HepG2 (cell line): Measurements from ENCODE around the gene ESYT1. TPM values are rescaled to one million over a fixed set of nuclear protein-coding genes. Genes with fewer than 3 reads are reported as not detected.

Experiments
- ASH2L ChIP-seq: fragments of 300-600, 200-600 bp; sonication (generic); IDR thresholded peaks from 2 replicates; pipeline ENCODE4 v1.7.0; 2017; ENCODE audit warnings: low read depth, mild to moderate bottlenecking, moderate library complexity, mixed read lengths, low read length; ENCODE audit not compliant: insufficient read length
- ELF1 ChIP-seq: sonication (generic); formaldehyde crosslinking; IDR thresholded peaks from 2 replicates; pipeline ENCODE4 v1.4.0; 2020; ENCODE audit warnings: missing genetic modification reagents
- ETV6 ChIP-seq: sonication (generic); formaldehyde crosslinking; conservative IDR thresholded peaks from 2 replicates; pipeline ENCODE4 v1.4.0; 2020; ENCODE audit warnings: missing genetic modification reagents
- FOXA3 ChIP-seq: IDR thresholded peaks from 2 replicates; pipeline ENCODE4 v1.6.1; 2016; ENCODE audit warnings: missing genetic modification reagents, missing compliant biosample characterization
- FOXK2 ChIP-seq: fragments of 450-650 bp; IDR thresholded peaks from 2 replicates; pipeline ENCODE4 v1.6.1; 2016
- HMG20A ChIP-seq: IDR thresholded peaks from 2 replicates; pipeline ENCODE4 v1.6.1; 2016; ENCODE audit warnings: borderline replicate concordance
- KMT2B ChIP-seq: IDR thresholded peaks from 2 replicates; pipeline ENCODE4 v1.6.1; 2016; ENCODE audit warnings: missing genetic modification reagents, missing compliant biosample characterization
- MAZ ChIP-seq, 2 experiments: sonication (generic) in 1 of 2; formaldehyde crosslinking in 1 of 2; IDR thresholded peaks; 2 replicates each; pipeline versions ENCODE4 v1.5.0 to v1.6.1; 2012 to 2020; ENCODE audit warnings: low read depth in 2 of 2, mild to moderate bottlenecking in 2 of 2, borderline replicate concordance in 1 of 2, improper control_type of control experiment in 1 of 2, low read length in 1 of 2, missing genetic modification reagents in 1 of 2, moderate library complexity in 1 of 2
- NCOA1 ChIP-seq: sonication (generic); formaldehyde crosslinking; IDR thresholded peaks from 2 replicates; pipeline ENCODE4 v1.9.0; 2021; ENCODE audit warnings: missing genetic modification reagents
- NFE2L2 ChIP-seq: fragments of 150-350 bp; IDR thresholded peaks from 2 replicates; pipeline ENCODE4 v1.6.1; 2014; ENCODE audit warnings: low read length
- RXRA ChIP-seq: sonication (generic); formaldehyde crosslinking; IDR thresholded peaks from 2 replicates; pipeline ENCODE4 v1.5.1; 2020; ENCODE audit warnings: missing genetic modification reagents
- RXRB ChIP-seq: IDR thresholded peaks from 2 replicates; pipeline ENCODE4 v1.6.1; 2016; ENCODE audit warnings: borderline replicate concordance, missing genetic modification reagents, missing compliant biosample characterization
- SRSF9 ChIP-seq: fragments of 200-400 bp; formaldehyde crosslinking; IDR thresholded peaks from 2 replicates; pipeline ENCODE4 v1.6.1; 2018; ENCODE audit warnings: borderline replicate concordance, mild to moderate bottlenecking, low read depth, low read length; ENCODE audit not compliant: insufficient read depth, poor library complexity, severe bottlenecking
- ZBTB8A ChIP-seq: sonication (generic); formaldehyde crosslinking; IDR thresholded peaks from 2 replicates; pipeline ENCODE4 v1.4.0; 2020; ENCODE audit warnings: mild to moderate bottlenecking, low read depth, missing genetic modification reagents, borderline replicate concordance
- ZNF124 ChIP-seq: sonication (generic); formaldehyde crosslinking; IDR thresholded peaks from 2 replicates; pipeline ENCODE4 v1.4.0; 2020; ENCODE audit warnings: missing genetic modification reagents
- ZNF317 ChIP-seq: sonication (generic); formaldehyde crosslinking; IDR thresholded peaks from 2 replicates; pipeline ENCODE4 v1.5.0; 2020; ENCODE audit warnings: mild to moderate bottlenecking, missing genetic modification reagents
- ZNF333 ChIP-seq: sonication (generic); formaldehyde crosslinking; IDR thresholded peaks from 2 replicates; pipeline ENCODE4 v1.4.0; 2020; ENCODE audit warnings: mild to moderate bottlenecking, missing genetic modification reagents, borderline replicate concordance
- ZNF441 ChIP-seq: sonication (generic); formaldehyde crosslinking; IDR thresholded peaks from 2 replicates; pipeline ENCODE4 v1.7.0; 2021; ENCODE audit warnings: missing genetic modification reagents, borderline replicate concordance
- ZNF850 ChIP-seq: sonication (generic); formaldehyde crosslinking; conservative IDR thresholded peaks from 2 replicates; pipeline ENCODE4 v1.9.0; 2021; ENCODE audit warnings: mild to moderate bottlenecking, missing genetic modification reagents
- polyA plus RNA-seq, 8 experiments: library from polyadenylated mRNA; depleted of rRNA in 3 of 8; stranded (reverse) in 7 of 8; unstranded in 1 of 8; fragments of >200 nt; fragmentation: Illumina TruSeq in 4 of 8; extraction: Trizol in 4 of 8; gene quantifications; 2 replicates each; pipeline versions ENCODE4 v1.2.1 to v1.2.3, GENCODE V29; 2011 to 2016; ENCODE audit warnings: low read depth in 4 of 8, missing spikeins in 1 of 8, mixed read lengths in 1 of 8; ENCODE audit not compliant: insufficient read depth in 1 of 8
- total RNA-seq, 5 experiments: library from RNA; depleted of rRNA; stranded (reverse); fragments of >200 nt; fragmentation: Illumina TruSeq; extraction: Trizol; gene quantifications; 2 replicates each; pipeline ENCODE4 v1.2.3, GENCODE V29; 2016; ENCODE audit warnings: low read depth in 1 of 5
- TF ChIP-seq, protein P1 (sequence below): IDR thresholded peaks from 2 replicates; pipeline ENCODE4 v1.4.0; 2020; ENCODE audit warnings: mild to moderate bottlenecking, missing genetic modification reagents
- TF ChIP-seq, protein P2 (sequence below): sonication (generic); formaldehyde crosslinking; IDR thresholded peaks from 2 replicates; pipeline ENCODE4 v1.9.0; 2021; ENCODE audit warnings: mild to moderate bottlenecking, missing genetic modification reagents

The ESYT1 gene
- total and polyA plus RNA-seq, 2 of the 13 experiments (the other 11 are each of a cell fraction or from before 2014, with no cell fraction given), result 66.9 to 71.0 TPM

DNA sequence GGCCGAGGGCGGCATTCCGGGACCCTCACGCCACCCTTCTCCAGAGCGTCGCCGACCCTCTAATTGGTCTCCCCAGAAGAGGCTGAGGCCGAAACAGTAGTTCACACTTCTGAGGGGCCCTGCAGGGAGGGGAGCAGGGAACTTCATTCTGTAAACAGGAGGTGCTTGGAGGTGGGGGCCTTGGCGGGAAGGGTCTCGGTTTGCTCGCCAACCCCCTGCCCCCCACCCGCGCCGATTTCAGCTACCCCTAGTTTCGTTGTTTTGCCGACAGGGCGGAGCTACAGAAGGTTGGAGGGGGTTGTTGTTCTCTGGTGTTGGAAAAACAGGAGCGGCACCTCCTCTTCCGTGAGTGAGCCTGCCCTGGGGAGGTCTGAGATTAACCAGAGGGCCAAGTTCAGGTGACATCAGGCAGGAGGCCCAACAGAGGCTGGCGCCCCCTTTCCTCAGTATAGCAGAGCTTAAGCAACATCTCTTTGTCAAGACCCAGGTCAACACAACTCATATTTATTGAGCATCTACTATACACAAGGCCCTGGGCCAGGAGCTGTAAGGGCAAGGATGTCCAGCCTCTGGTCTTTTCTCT is 47.4 kb upstream of the ESYT1 start (continued):
- TF ChIP-seq, protein P1, sequence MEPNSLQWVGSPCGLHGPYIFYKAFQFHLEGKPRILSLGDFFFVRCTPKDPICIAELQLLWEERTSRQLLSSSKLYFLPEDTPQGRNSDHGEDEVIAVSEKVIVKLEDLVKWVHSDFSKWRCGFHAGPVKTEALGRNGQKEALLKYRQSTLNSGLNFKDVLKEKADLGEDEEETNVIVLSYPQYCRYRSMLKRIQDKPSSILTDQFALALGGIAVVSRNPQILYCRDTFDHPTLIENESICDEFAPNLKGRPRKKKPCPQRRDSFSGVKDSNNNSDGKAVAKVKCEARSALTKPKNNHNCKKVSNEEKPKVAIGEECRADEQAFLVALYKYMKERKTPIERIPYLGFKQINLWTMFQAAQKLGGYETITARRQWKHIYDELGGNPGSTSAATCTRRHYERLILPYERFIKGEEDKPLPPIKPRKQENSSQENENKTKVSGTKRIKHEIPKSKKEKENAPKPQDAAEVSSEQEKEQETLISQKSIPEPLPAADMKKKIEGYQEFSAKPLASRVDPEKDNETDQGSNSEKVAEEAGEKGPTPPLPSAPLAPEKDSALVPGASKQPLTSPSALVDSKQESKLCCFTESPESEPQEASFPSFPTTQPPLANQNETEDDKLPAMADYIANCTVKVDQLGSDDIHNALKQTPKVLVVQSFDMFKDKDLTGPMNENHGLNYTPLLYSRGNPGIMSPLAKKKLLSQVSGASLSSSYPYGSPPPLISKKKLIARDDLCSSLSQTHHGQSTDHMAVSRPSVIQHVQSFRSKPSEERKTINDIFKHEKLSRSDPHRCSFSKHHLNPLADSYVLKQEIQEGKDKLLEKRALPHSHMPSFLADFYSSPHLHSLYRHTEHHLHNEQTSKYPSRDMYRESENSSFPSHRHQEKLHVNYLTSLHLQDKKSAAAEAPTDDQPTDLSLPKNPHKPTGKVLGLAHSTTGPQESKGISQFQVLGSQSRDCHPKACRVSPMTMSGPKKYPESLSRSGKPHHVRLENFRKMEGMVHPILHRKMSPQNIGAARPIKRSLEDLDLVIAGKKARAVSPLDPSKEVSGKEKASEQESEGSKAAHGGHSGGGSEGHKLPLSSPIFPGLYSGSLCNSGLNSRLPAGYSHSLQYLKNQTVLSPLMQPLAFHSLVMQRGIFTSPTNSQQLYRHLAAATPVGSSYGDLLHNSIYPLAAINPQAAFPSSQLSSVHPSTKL (CRISPR knock-in tag), result peak; percentile 58
- peak; percentile 81 for TF ChIP-seq FOXA3 (CRISPR knock-in tag)
- TF ChIP-seq ZNF124 (CRISPR knock-in tag), result peak; percentile 47; the same call in 1 of the 2 replicates
- peak; percentile 77 for TF ChIP-seq FOXK2
- peak; percentile 59; the same call in 1 of the 2 replicates for TF ChIP-seq MAZ (IDR thresholded peaks at IDR 0.05; ENCODE audit: borderline replicate concordance, low read depth, low read length)
- no peak; the same call in 1 of the 2 replicates for TF ChIP-seq MAZ (CRISPR knock-in tag; IDR thresholded peaks at IDR 0.05; ENCODE audit: low read depth)
- peak; percentile 13 for TF ChIP-seq ASH2L
- no peak; the same call in 1 of the 2 replicates for TF ChIP-seq HMG20A (CRISPR knock-in tag)
- TF ChIP-seq ZNF317 (CRISPR knock-in tag), result no peak
- 0 out of 2 replicates have a peak, but pooled peaks have one; percentile 9 for TF ChIP-seq ZBTB8A (CRISPR knock-in tag)
- TF ChIP-seq, protein P2, sequence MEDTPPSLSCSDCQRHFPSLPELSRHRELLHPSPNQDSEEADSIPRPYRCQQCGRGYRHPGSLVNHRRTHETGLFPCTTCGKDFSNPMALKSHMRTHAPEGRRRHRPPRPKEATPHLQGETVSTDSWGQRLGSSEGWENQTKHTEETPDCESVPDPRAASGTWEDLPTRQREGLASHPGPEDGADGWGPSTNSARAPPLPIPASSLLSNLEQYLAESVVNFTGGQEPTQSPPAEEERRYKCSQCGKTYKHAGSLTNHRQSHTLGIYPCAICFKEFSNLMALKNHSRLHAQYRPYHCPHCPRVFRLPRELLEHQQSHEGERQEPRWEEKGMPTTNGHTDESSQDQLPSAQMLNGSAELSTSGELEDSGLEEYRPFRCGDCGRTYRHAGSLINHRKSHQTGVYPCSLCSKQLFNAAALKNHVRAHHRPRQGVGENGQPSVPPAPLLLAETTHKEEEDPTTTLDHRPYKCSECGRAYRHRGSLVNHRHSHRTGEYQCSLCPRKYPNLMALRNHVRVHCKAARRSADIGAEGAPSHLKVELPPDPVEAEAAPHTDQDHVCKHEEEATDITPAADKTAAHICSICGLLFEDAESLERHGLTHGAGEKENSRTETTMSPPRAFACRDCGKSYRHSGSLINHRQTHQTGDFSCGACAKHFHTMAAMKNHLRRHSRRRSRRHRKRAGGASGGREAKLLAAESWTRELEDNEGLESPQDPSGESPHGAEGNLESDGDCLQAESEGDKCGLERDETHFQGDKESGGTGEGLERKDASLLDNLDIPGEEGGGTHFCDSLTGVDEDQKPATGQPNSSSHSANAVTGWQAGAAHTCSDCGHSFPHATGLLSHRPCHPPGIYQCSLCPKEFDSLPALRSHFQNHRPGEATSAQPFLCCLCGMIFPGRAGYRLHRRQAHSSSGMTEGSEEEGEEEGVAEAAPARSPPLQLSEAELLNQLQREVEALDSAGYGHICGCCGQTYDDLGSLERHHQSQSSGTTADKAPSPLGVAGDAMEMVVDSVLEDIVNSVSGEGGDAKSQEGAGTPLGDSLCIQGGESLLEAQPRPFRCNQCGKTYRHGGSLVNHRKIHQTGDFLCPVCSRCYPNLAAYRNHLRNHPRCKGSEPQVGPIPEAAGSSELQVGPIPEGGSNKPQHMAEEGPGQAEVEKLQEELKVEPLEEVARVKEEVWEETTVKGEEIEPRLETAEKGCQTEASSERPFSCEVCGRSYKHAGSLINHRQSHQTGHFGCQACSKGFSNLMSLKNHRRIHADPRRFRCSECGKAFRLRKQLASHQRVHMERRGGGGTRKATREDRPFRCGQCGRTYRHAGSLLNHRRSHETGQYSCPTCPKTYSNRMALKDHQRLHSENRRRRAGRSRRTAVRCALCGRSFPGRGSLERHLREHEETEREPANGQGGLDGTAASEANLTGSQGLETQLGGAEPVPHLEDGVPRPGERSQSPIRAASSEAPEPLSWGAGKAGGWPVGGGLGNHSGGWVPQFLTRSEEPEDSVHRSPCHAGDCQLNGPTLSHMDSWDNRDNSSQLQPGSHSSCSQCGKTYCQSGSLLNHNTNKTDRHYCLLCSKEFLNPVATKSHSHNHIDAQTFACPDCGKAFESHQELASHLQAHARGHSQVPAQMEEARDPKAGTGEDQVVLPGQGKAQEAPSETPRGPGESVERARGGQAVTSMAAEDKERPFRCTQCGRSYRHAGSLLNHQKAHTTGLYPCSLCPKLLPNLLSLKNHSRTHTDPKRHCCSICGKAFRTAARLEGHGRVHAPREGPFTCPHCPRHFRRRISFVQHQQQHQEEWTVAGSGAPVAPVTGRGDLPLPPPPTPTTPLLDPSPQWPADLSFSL (CRISPR knock-in tag), result no peak
- TF ChIP-seq ETV6, result no peak; the same call in 1 of the 2 replicates
- no peak for TF ChIP-seq SRSF9
- TF ChIP-seq NFE2L2, result no peak
- no peak for TF ChIP-seq KMT2B (CRISPR knock-in tag)
- peak; percentile 95 for TF ChIP-seq RXRA (CRISPR knock-in tag)
- TF ChIP-seq ZNF441, result no peak
- no peak for TF ChIP-seq ZNF333 (CRISPR knock-in tag)
- TF ChIP-seq NCOA1 (CRISPR knock-in tag), result no peak
- TF ChIP-seq RXRB (CRISPR knock-in tag), result peak; percentile 92
- peak; percentile 63 for TF ChIP-seq ELF1 (CRISPR knock-in tag)
- TF ChIP-seq ZNF850 (CRISPR knock-in tag), result no peak
